ENCODE measurements around the gene NTM.

The NTM gene

GRCh38 chr11:131694526-131695424 is 324.4 kb downstream of the NTM start:
- peak; percentile 63 for DNase-seq

GRCh38 chr11:131695889-131696429 is 325.5 kb downstream of the NTM start:
- DNase-seq: no peak

GRCh38 chr11:131696690-131697089 is 326.3 kb downstream of the NTM start:
- DNase-seq: no peak

GRCh38 chr11:131703311-131703710 is 332.9 kb downstream of the NTM start:
- DNase-seq: no peak

GRCh38 chr11:131704682-131705081 is 334.3 kb downstream of the NTM start:
- DNase-seq: no peak

- no peak for DNase-seq
These were observed 340.1 kb downstream of the NTM start for GRCh38 chr11:131710511-131710910.

GRCh38 chr11:131712897-131713296 is 342.5 kb downstream of the NTM start:
- DNase-seq: no peak

GRCh38 chr11:131713529-131714134 is 343.2 kb downstream of the NTM start:
- DNase-seq: no peak

- no peak for DNase-seq
These were observed 347.2 kb downstream of the NTM start for GRCh38 chr11:131717616-131718015.

GRCh38 chr11:131723088-131723487 is 352.7 kb downstream of the NTM start:
- DNase-seq: no peak

- DNase-seq: no peak
These were observed 354.1 kb downstream of the NTM start for GRCh38 chr11:131724436-131724975.

- no peak for DNase-seq
These were observed 364.5 kb downstream of the NTM start for GRCh38 chr11:131734871-131735270.

GRCh38 chr11:131737357-131737756 is 366.9 kb downstream of the NTM start:
- DNase-seq: no peak

- DNase-seq: no peak
These were observed 368.9 kb downstream of the NTM start for GRCh38 chr11:131739243-131739882.

- no peak for DNase-seq
These were observed 374.4 kb downstream of the NTM start for GRCh38 chr11:131744847-131745246.

GRCh38 chr11:131745405-131745804 is 375.0 kb downstream of the NTM start:
- no peak for DNase-seq

GRCh38 chr11:131746201-131746600 is 375.8 kb downstream of the NTM start:
- no peak for DNase-seq

GRCh38 chr11:131748151-131749050 is 378.0 kb downstream of the NTM start:
- DNase-seq: peak; percentile 27

- no peak for DNase-seq
These were observed 378.7 kb downstream of the NTM start for GRCh38 chr11:131749101-131749500.

- DNase-seq: no peak
These were observed 379.7 kb downstream of the NTM start for GRCh38 chr11:131750152-131750551.

- no peak for DNase-seq
These were observed 380.3 kb downstream of the NTM start for GRCh38 chr11:131750692-131751091.

- no peak for DNase-seq
These were observed 384.3 kb downstream of the NTM start for GRCh38 chr11:131754671-131755070.
